Measurements from ENCODE around the gene FDX2.

- TF ChIP-seq YY1 (IDR thresholded peaks at IDR 0.05; ENCODE audit: insufficient read depth, insufficient read length), result no peak
- no peak for TF ChIP-seq SUZ12 (IDR thresholded peaks at IDR 0.05; ENCODE audit: extremely low read depth, insufficient read depth, insufficient read length)
- no peak for TF ChIP-seq ZNF274 (IDR thresholded peaks at IDR 0.05; ENCODE audit: low read depth, low read length)
Observed at GRCh38 chr19:10365518-10365917, 49.7 kb upstream of the FDX2 start.

Measured in NT2/D1 (cell line).